Activated naive CD4-positive, alpha-beta T cell treated with anti-CD3 and anti-CD28 coated beads, Interleukin-2, amount 50 U/mL, for 24 hours (primary cell): ENCODE measurements around the gene PPP2R5C.

Experiments used
- H3K27ac Mint-ChIP-seq: one replicate; pipeline ENCODE4 v1.8.0; 2021; ENCODE audit warnings: mild to moderate bottlenecking, mixed read lengths
- H3K27me3 Mint-ChIP-seq: one replicate; pipeline ENCODE4 v1.8.0; 2021; ENCODE audit warnings: mixed read lengths
- H3K36me3 Mint-ChIP-seq: one replicate; pipeline ENCODE4 v1.8.0; 2021; ENCODE audit warnings: mixed read lengths
- H3K4me1 Mint-ChIP-seq: one replicate; pipeline ENCODE4 v1.8.0; 2021; ENCODE audit warnings: mixed read lengths
- H3K4me3 Mint-ChIP-seq: one replicate; pipeline ENCODE4 v1.8.0; 2021; ENCODE audit warnings: mild to moderate bottlenecking, mixed read lengths
- H3K9me3 Mint-ChIP-seq: one replicate; pipeline ENCODE4 v1.8.0; 2021; ENCODE audit warnings: mixed read lengths

The PPP2R5C gene

GRCh38 chr14:101843665-101844064 lies 82.2 kb downstream of the PPP2R5C start:
- peak overlapping the region; percentile 89 for H3K27ac Mint-ChIP-seq
- H3K9me3 Mint-ChIP-seq: no peaks in the 10 kb centered on the region
- no peaks in the 10 kb centered on the region for H3K27me3 Mint-ChIP-seq
- H3K36me3 Mint-ChIP-seq: peaks cover 5% of the 10 kb centered on the region
- peak overlapping the region; percentile 19 for H3K4me3 Mint-ChIP-seq
- H3K4me1 Mint-ChIP-seq: peaks cover 92% of the 10 kb centered on the region

- H3K9me3 Mint-ChIP-seq: no peaks in the 10 kb centered on the region
- no peaks in the 10 kb centered on the region for H3K27me3 Mint-ChIP-seq
- H3K4me3 Mint-ChIP-seq: no peak overlapping the region
- peaks cover 5% of the 10 kb centered on the region for H3K36me3 Mint-ChIP-seq
- peaks cover 95% of the 10 kb centered on the region for H3K4me1 Mint-ChIP-seq
- peak overlapping the region; percentile 89 for H3K27ac Mint-ChIP-seq
These were observed 82.7 kb downstream of the PPP2R5C start for GRCh38 chr14:101844219-101844618.

GRCh38 chr14:101844751-101845150 lies 83.2 kb downstream of the PPP2R5C start:
- Mint-ChIP-seq H3K36me3 (peaks cover 3% of the 10 kb centered on the region), H3K27me3 (no peaks in the 10 kb centered on the region), H3K9me3 (no peaks in the 10 kb centered on the region), H3K4me1 (peaks cover 95% of the 10 kb centered on the region), H3K27ac (peak overlapping the region; percentile 70), H3K4me3 (no peak overlapping the region)

DNA sequence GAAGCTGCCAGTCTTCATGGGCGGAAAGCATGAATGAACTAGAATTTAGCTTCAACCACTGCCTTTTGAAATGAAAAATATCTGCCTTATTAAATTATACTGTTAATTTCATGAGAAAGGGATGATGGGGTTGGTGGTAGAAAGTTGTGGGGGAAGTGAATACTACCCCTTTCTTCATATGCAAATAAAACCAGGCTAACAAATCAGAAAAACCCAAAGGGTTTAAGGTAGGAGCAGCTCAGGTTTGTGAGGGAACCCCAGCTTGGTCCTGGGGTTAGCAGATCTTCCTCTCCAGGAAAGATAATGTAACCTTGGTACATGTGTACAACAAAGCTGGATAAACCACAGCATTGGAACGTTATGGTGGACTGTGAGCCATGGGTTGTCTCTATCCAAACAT lies 84.0 kb downstream of the PPP2R5C start:
- no peaks in the 10 kb centered on the region for H3K9me3 Mint-ChIP-seq
- H3K4me3 Mint-ChIP-seq: no peak overlapping the region
- H3K36me3 Mint-ChIP-seq: peaks cover 3% of the 10 kb centered on the region
- H3K27ac Mint-ChIP-seq: peak overlapping the region; percentile 56
- no peaks in the 10 kb centered on the region for H3K27me3 Mint-ChIP-seq
- H3K4me1 Mint-ChIP-seq: peaks cover 95% of the 10 kb centered on the region

DNA sequence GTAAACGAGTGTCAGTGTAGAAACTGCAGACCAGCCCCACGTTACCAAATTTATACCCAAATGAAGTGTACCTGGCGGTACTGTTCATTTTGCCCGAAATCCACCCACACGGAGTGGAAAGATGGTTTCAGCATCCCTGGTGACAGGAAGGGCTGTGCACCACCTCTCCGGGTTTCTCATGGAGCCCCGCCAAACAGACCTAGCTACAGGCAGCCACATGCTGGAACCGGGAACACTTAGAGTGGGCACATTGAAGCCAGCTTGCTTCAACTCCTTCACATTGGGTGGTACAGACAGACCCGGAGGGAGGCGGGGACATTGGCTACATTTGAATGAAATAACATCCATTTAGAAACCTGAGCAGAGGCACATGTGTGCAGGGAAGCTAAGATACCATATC lies 84.4 kb downstream of the PPP2R5C start:
- Mint-ChIP-seq H3K4me1 (peaks cover 95% of the 10 kb centered on the region), H3K27me3 (no peaks in the 10 kb centered on the region), H3K27ac (peak overlapping the region; percentile 90), H3K4me3 (peak overlapping the region; percentile 1), H3K36me3 (peaks cover 2% of the 10 kb centered on the region), H3K9me3 (no peaks in the 10 kb centered on the region)

DNA sequence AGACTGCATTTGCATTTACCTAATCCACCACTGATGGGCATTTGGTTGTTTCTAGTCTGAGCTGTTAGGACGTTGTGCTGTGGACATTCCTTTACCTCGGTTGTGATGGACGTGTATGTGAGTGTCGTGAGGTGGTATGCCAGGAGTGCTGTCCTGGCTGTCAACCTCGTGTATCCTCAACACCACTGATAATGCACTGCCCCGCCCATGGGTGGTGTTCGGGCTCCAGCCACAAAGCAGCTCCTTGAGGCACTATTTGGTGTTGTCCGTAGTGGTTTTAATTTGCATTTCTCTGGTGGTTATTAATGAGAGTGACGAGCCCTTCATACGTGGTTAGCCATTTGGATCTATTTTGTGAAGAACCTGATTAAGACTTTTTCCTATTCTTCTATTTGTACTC lies 87.6 kb downstream of the PPP2R5C start:
- H3K27ac Mint-ChIP-seq: peak overlapping the region; percentile 96
- H3K27me3 Mint-ChIP-seq: no peaks in the 10 kb centered on the region
- peaks cover 2% of the 10 kb centered on the region for H3K36me3 Mint-ChIP-seq
- peaks cover 98% of the 10 kb centered on the region for H3K4me1 Mint-ChIP-seq
- no peak overlapping the region for H3K4me3 Mint-ChIP-seq
- H3K9me3 Mint-ChIP-seq: no peaks in the 10 kb centered on the region

DNA sequence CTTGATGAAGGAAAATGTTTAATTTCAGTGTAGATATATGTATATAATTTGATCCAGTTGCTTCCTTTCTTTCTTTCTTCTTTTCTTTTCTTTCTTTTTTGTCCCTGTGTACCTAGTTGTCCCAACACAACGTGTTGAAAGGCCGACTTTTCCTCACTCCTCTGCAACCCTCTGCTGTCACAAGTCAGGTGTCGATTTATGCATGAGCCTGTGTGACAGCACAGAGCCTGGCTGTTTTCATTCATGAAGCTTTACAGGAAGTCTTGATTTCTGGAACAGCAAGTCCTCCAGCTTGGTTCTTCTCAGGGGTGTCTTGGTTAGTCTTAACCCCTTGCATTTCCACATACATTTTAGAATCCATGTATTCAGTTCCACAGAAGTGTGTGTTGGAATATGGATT lies 88.1 kb downstream of the PPP2R5C start:
- no peaks in the 10 kb centered on the region for H3K9me3 Mint-ChIP-seq
- H3K27me3 Mint-ChIP-seq: no peaks in the 10 kb centered on the region
- H3K4me3 Mint-ChIP-seq: peak overlapping the region; percentile 72
- peak overlapping the region; percentile 96 for H3K27ac Mint-ChIP-seq
- peaks cover 2% of the 10 kb centered on the region for H3K36me3 Mint-ChIP-seq
- peaks cover 98% of the 10 kb centered on the region for H3K4me1 Mint-ChIP-seq

DNA sequence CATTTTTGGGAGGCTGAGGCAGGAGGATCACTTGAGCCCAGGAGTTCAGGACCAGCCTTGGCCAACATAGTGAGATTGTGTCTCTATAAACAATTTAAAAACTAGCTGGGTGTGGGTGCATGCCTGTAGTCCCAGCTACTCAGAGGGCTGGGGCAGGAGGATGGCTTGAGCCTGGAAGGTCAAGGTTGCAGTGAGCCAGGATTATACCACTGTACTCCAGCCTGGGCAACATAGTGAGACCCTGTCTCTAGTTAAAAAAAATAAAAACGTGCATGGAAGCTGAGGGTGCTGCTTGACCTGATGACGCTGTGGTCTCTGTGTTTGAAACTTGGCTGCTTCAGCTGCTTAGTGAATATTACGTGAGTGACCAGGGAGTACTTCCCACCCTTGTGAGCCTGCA lies 89.7 kb downstream of the PPP2R5C start:
- Mint-ChIP-seq H3K36me3 (peaks cover 2% of the 10 kb centered on the region), H3K4me3 (peak overlapping the region; percentile 49), H3K4me1 (peaks cover 97% of the 10 kb centered on the region), H3K27ac (peak overlapping the region; percentile 20), H3K27me3 (no peaks in the 10 kb centered on the region), H3K9me3 (no peaks in the 10 kb centered on the region)

- no peaks in the 10 kb centered on the region for H3K27me3 Mint-ChIP-seq
- H3K9me3 Mint-ChIP-seq: no peaks in the 10 kb centered on the region
- H3K36me3 Mint-ChIP-seq: peaks cover 7% of the 10 kb centered on the region
- peak overlapping the region; percentile 71 for H3K27ac Mint-ChIP-seq
- H3K4me1 Mint-ChIP-seq: peaks cover 97% of the 10 kb centered on the region
- H3K4me3 Mint-ChIP-seq: no peak overlapping the region
These were observed 90.4 kb downstream of the PPP2R5C start for GRCh38 chr14:101851736-101852405.

DNA sequence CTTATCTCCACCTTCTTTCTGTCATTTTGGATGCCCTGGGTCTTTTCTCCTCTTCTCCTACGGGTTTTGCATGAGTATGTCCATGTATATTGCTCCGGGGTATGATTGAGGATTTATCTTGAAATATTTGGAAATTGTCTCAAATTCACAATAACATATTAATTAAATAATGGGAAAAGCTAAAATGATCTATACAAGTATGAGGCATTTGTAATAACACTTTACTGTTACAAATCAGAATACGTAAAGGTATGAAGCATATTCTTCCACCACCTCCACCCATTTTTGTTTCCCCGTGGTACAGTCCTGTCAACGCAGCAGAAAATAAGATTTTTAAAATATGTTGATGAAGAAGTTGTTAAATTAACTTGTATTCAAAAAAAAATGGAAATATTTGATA lies 91.3 kb downstream of the PPP2R5C start:
- peaks cover 7% of the 10 kb centered on the region for H3K36me3 Mint-ChIP-seq
- no peaks in the 10 kb centered on the region for H3K9me3 Mint-ChIP-seq
- peak overlapping the region; percentile 19 for H3K27ac Mint-ChIP-seq
- H3K27me3 Mint-ChIP-seq: no peaks in the 10 kb centered on the region
- H3K4me3 Mint-ChIP-seq: no peak overlapping the region
- peaks cover 96% of the 10 kb centered on the region for H3K4me1 Mint-ChIP-seq

- H3K27me3 Mint-ChIP-seq: no peaks in the 10 kb centered on the region
- peak overlapping the region; percentile 78 for H3K4me3 Mint-ChIP-seq
- H3K27ac Mint-ChIP-seq: peak overlapping the region; percentile 75
- peaks cover 94% of the 10 kb centered on the region for H3K4me1 Mint-ChIP-seq
- no peaks in the 10 kb centered on the region for H3K9me3 Mint-ChIP-seq
- H3K36me3 Mint-ChIP-seq: peaks cover 7% of the 10 kb centered on the region
These were observed 92.0 kb downstream of the PPP2R5C start for GRCh38 chr14:101853455-101854018.

DNA sequence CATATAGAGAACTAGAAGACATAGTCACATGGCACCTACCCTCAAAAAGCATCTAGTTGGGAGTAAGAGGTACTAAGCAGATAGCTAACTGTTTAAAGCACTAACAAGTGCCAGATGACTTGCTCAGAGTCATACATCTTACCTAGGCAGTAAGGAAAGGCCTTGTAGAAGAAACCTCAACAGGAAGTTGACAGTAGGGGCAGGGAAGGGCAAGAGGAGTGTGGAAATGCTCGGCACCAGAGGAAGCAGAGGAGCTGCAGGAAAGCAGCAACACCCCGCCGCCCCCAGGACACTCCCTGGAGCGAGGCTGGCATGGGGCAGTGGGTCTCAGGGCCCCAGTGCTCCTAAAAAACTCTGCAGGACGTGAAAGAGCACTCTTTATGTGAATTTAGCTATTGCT lies 92.9 kb downstream of the PPP2R5C start:
- H3K9me3 Mint-ChIP-seq: no peaks in the 10 kb centered on the region
- no peaks in the 10 kb centered on the region for H3K27me3 Mint-ChIP-seq
- H3K4me1 Mint-ChIP-seq: peaks cover 94% of the 10 kb centered on the region
- peak overlapping the region; percentile 94 for H3K27ac Mint-ChIP-seq
- peaks cover 14% of the 10 kb centered on the region for H3K36me3 Mint-ChIP-seq
- H3K4me3 Mint-ChIP-seq: peak overlapping the region; percentile 78

DNA sequence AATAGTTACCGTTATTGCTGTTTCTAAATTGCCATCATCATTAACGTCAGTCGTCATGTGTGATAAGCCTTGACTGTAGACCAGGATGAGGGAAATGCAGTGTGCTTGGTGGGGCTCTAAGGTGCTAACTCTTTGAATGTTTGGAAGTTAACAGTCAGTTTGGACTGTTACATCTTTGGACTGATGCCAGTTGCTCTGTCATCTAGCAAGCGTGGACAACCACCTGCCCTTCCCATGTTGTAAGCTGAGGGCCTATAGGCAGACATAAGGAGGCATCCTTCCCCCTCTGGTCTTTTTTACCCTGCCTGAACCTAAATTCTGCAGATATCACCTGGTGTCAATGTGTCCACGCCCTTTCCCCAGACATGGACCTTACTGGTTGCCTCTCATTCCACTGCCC lies 94.4 kb downstream of the PPP2R5C start:
- Mint-ChIP-seq H3K4me1 (peaks cover 88% of the 10 kb centered on the region), H3K27me3 (no peaks in the 10 kb centered on the region), H3K9me3 (no peaks in the 10 kb centered on the region), H3K4me3 (no peak overlapping the region), H3K36me3 (peaks cover 13% of the 10 kb centered on the region), H3K27ac (peak overlapping the region; percentile 55)

DNA sequence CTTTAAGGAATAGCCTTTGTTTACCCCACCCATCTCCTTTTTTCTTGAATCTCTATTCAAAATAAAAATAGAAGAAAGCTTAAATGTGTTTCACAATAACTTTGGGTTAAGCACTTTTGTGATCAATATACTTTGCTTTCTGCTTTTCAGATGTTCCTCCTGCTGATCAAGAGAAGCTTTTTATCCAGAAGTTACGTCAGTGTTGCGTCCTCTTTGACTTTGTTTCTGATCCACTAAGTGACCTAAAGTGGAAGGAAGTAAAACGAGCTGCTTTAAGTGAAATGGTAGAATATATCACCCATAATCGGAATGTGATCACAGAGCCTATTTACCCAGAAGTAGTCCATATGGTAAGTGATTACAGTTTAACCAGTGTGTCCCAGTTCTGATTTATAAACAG lies 95.0 kb downstream of the PPP2R5C start:
- H3K4me1 Mint-ChIP-seq: peaks cover 88% of the 10 kb centered on the region
- H3K36me3 Mint-ChIP-seq: peaks cover 13% of the 10 kb centered on the region
- no peaks in the 10 kb centered on the region for H3K9me3 Mint-ChIP-seq

GRCh38 chr14:101857226-101857625 lies 95.7 kb downstream of the PPP2R5C start:
- Mint-ChIP-seq H3K36me3 (peaks cover 14% of the 10 kb centered on the region), H3K4me3 (no peak overlapping the region), H3K27ac (peak overlapping the region; percentile 51), H3K27me3 (no peaks in the 10 kb centered on the region), H3K9me3 (no peaks in the 10 kb centered on the region), H3K4me1 (peaks cover 87% of the 10 kb centered on the region)

More for the DNA sequence above, 95.0 kb downstream of the PPP2R5C start:
- no peak overlapping the region for H3K4me3 Mint-ChIP-seq
- H3K27me3 Mint-ChIP-seq: no peaks in the 10 kb centered on the region
- H3K27ac Mint-ChIP-seq: peak overlapping the region; percentile 55

DNA sequence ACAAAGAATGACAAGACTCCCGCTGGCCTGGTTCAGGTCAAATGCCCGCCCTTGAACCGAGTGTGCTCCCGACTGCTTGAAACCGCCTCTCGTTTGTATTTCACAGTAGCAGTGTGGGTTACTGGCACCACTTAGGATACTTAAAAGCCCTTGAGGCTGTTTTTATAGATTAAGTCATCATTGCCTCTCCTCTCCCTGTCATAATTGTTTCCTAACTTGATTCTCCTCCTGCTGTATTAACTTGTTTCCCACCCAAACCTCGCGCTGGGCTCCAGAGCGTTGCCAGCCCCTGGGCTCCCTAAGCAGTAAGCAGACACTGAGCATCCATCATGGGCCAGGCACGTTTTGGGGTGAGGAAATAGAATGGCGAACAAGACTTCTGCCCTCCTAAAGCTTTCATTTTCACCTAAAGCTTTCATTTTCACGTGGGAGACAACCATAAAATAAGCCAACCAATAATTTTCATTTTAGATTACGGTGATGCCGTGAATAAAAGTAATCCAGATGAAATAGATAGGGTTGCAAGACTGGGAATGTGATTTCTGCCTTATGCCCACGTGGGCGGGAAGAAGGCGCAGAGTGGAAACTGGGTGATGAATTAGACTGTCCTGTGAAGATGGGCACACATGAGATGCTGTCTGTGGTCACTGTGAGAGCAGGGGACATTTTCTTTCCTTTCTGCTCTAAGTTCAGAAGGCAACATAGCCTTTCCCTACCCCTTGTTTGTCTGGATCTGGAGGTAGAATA lies 97.5 kb downstream of the PPP2R5C start:
- Mint-ChIP-seq H3K36me3 (peaks cover 16% of the 10 kb centered on the region), H3K27ac (peak overlapping the region; percentile 97), H3K27me3 (no peaks in the 10 kb centered on the region), H3K4me1 (peaks cover 75% of the 10 kb centered on the region), H3K4me3 (peak overlapping the region; percentile 58), H3K9me3 (no peaks in the 10 kb centered on the region)
